Mesenchymal stem cell (in vitro differentiated cells and primary cell): ENCODE measurements around the gene NPAS3.

Experiments
- DNase-seq: peaks from one replicate; pipeline ENCODE4 v3.0.0-alpha.2; 2013
- H2AFZ ChIP-seq: one replicate; pipeline ENCODE4 v1.6.1; 2013; ENCODE audit warnings: low read depth, mild to moderate bottlenecking, control low read depth, inconsistent platforms, low read length, moderate library complexity
- H2AK5ac ChIP-seq: 2 replicates; pipeline ENCODE4 v1.6.1; 2013; ENCODE audit warnings: low read length, moderate library complexity, mild to moderate bottlenecking, inconsistent platforms; ENCODE audit not compliant: severe bottlenecking
- H2BK120ac ChIP-seq: one replicate; pipeline ENCODE4 v1.6.1; 2013; ENCODE audit warnings: low read depth, mild to moderate bottlenecking, inconsistent platforms, low read length, moderate library complexity
- H2BK12ac ChIP-seq, 2 experiments: one replicate each; pipeline ENCODE4 v1.6.1; 2013; ENCODE audit warnings: inconsistent platforms in 2 of 2, low read length in 2 of 2, mild to moderate bottlenecking in 2 of 2, moderate library complexity in 2 of 2, control low read depth in 1 of 2
- H2BK15ac ChIP-seq: one replicate; pipeline ENCODE4 v1.6.1; 2013; ENCODE audit warnings: mild to moderate bottlenecking, low read depth, inconsistent platforms; ENCODE audit not compliant: poor library complexity, severe bottlenecking
- H2BK5ac ChIP-seq: 2 replicates; pipeline ENCODE4 v1.6.1; 2013; ENCODE audit warnings: low read depth, mild to moderate bottlenecking, low read length, control low read depth, inconsistent platforms; ENCODE audit not compliant: poor library complexity, severe bottlenecking
- H3K14ac ChIP-seq, 2 experiments: one replicate each; pipeline ENCODE4 v1.6.1; 2013; ENCODE audit warnings: inconsistent platforms in 2 of 2, low read length in 2 of 2, control low read depth in 1 of 2, mild to moderate bottlenecking in 1 of 2, moderate library complexity in 1 of 2
- H3K18ac ChIP-seq, 2 experiments: one replicate each; pipeline ENCODE4 v1.6.1; 2013; ENCODE audit warnings: inconsistent platforms in 2 of 2, low read length in 2 of 2, control low read depth in 1 of 2, low read depth in 1 of 2, mild to moderate bottlenecking in 1 of 2
- H3K23ac ChIP-seq, 2 experiments: one replicate each; pipeline ENCODE4 v1.6.1; 2013; ENCODE audit warnings: inconsistent platforms in 2 of 2, low read length in 2 of 2, mild to moderate bottlenecking in 2 of 2, moderate library complexity in 2 of 2, control low read depth in 1 of 2
- H3K27ac ChIP-seq: 2 replicates; pipeline ENCODE4 v1.5.1; 2013; ENCODE audit warnings: mild to moderate bottlenecking, moderate library complexity, low read length, control low read depth, inconsistent platforms; ENCODE audit not compliant: poor library complexity, severe bottlenecking
- H3K27me3 ChIP-seq, 2 experiments: 2 replicates each; pipeline versions ENCODE4 v1.6.1 to v1.7.0; 2013; ENCODE audit warnings: low read length in 2 of 2, mild to moderate bottlenecking in 2 of 2, moderate library complexity in 2 of 2, control low read depth in 1 of 2, inconsistent platforms in 1 of 2; ENCODE audit not compliant: control insufficient read depth in 1 of 2, insufficient read depth in 1 of 2
- H3K36me3 ChIP-seq, 2 experiments: 2 replicates each; pipeline versions ENCODE4 v1.6.1 to v1.7.0; 2013; ENCODE audit warnings: low read length in 2 of 2, control low read depth in 1 of 2, inconsistent platforms in 1 of 2, low read depth in 1 of 2, mild to moderate bottlenecking in 1 of 2; ENCODE audit not compliant: insufficient read depth in 2 of 2, control insufficient read depth in 1 of 2
- H3K4ac ChIP-seq, 2 experiments: one replicate each; pipeline ENCODE4 v1.6.1; 2013; ENCODE audit warnings: inconsistent platforms in 2 of 2, low read length in 2 of 2, mild to moderate bottlenecking in 2 of 2, moderate library complexity in 2 of 2, control low read depth in 1 of 2, low read depth in 1 of 2
- H3K4me1 ChIP-seq: 2 replicates; pipeline ENCODE4 v1.6.1; 2013; ENCODE audit warnings: low read depth, low read length, control low read depth; ENCODE audit not compliant: control insufficient read depth, insufficient read depth
- H3K4me2 ChIP-seq: 2 replicates; pipeline ENCODE4 v1.6.1; 2013; ENCODE audit warnings: low read length, mild to moderate bottlenecking, inconsistent platforms; ENCODE audit not compliant: poor library complexity, severe bottlenecking
- H3K4me3 ChIP-seq, 2 experiments: 2 replicates each; pipeline versions ENCODE4 v1.5.1 to v1.7.0; 2013; ENCODE audit warnings: low read length in 2 of 2, mild to moderate bottlenecking in 2 of 2, control low read depth in 1 of 2, low read depth in 1 of 2; ENCODE audit not compliant: insufficient read depth in 1 of 2
- H3K79me1 ChIP-seq: replicated peaks from 2 replicates; pipeline ENCODE4 v1.6.1; 2013; ENCODE audit warnings: mild to moderate bottlenecking, control low read depth, low read length, inconsistent platforms; ENCODE audit not compliant: poor library complexity, severe bottlenecking
- H3K9ac ChIP-seq: 2 replicates; pipeline ENCODE4 v1.7.0; 2013; ENCODE audit warnings: mild to moderate bottlenecking, low read length, moderate library complexity
- H3K9me3 ChIP-seq: 2 replicates; pipeline ENCODE4 v1.7.0; 2013; ENCODE audit warnings: mild to moderate bottlenecking, low read length; ENCODE audit not compliant: control insufficient read depth
- H4K8ac ChIP-seq: one replicate; pipeline ENCODE4 v1.6.1; 2013; ENCODE audit warnings: inconsistent platforms, mild to moderate bottlenecking, low read length, moderate library complexity
- H4K91ac ChIP-seq: one replicate; pipeline ENCODE4 v1.6.1; 2013; ENCODE audit warnings: mild to moderate bottlenecking, low read length, inconsistent platforms
- WGBS: methylation state at CpG from one replicate; pipeline ENCODE4 v1.1.7; 2013; ENCODE audit warnings: mixed read lengths; 5-methylcytosine and 5-hydroxymethylcytosine counted together

The NPAS3 gene

DNA sequence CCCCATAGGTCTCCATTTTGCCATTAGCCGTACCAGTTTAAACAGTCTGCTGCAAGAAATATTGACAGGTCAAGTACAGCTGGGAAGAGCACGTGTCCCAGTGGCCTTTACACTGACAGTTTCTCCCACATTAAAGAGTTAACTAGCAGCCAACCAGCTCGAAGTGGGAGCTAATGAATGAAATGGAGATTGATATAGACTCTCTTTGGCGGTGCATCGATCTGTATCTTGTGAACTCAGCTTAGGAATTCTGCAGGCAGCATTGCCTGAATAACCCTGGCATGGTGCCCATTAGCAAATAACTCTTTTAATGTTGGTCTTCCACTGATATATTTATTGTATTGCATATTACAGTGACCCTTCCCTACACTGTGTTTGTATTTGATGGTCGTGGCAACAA, 692.8 kb downstream of the NPAS3 start:
- WGBS, result 91% methylated on average over 6 of the region's 6 CpGs
- no peak overlapping the region for H2AK5ac ChIP-seq
- no peaks in the 10 kb centered on the region for H3K79me1 ChIP-seq
- H3K4ac ChIP-seq, result no peak overlapping the region
- no peak overlapping the region for H4K8ac ChIP-seq
- no peak for DNase-seq
- no peaks in the 10 kb centered on the region for H3K27me3 ChIP-seq
- H3K18ac ChIP-seq, result peak overlapping the region in 1 of 2 experiments; percentile 23
- H2BK5ac ChIP-seq, result no peak overlapping the region
- no peak overlapping the region for H3K14ac ChIP-seq
- H2AFZ ChIP-seq, result no peak overlapping the region
- H3K23ac ChIP-seq, result no peak overlapping the region
- H2BK15ac ChIP-seq, result no peak overlapping the region
- H3K4me1 ChIP-seq, result peaks cover 2% of the 10 kb centered on the region
- H4K91ac ChIP-seq, result no peak overlapping the region
- H2BK120ac ChIP-seq, result no peak overlapping the region
- no peaks in the 10 kb centered on the region for H3K36me3 ChIP-seq
- H3K9ac ChIP-seq, result no peak overlapping the region
- no peak overlapping the region for H2BK12ac ChIP-seq
- H3K4me2 ChIP-seq, result no peak overlapping the region
- H3K27ac ChIP-seq, result no peak overlapping the region
- no peak overlapping the region for H3K4me3 ChIP-seq
- H3K9me3 ChIP-seq, result no peaks in the 10 kb centered on the region

- Histone ChIP-seq H2AK5ac (no peak overlapping the region), H2BK12ac (no peak overlapping the region), H3K79me1 (no peaks in the 10 kb centered on the region), H3K27me3 (no peaks in the 10 kb centered on the region), H2AFZ (no peak overlapping the region), H3K4me1 (peaks cover 5% of the 10 kb centered on the region), H3K4me3 (no peak overlapping the region), H2BK15ac (no peak overlapping the region), H3K36me3 (no peaks in the 10 kb centered on the region), H3K27ac (no peak overlapping the region), H3K14ac (no peak overlapping the region), H3K23ac (no peak overlapping the region), H2BK120ac (no peak overlapping the region), H3K4ac (no peak overlapping the region), H2BK5ac (no peak overlapping the region), H3K4me2 (no peak overlapping the region), H3K9me3 (no peaks in the 10 kb centered on the region), H4K8ac (no peak overlapping the region), H4K91ac (no peak overlapping the region), H3K18ac (no peak overlapping the region), H3K9ac (no peak overlapping the region)
- 96% methylated on average over 3 of the region's 3 CpGs for WGBS
- peak; percentile 18 for DNase-seq
Observed at GRCh38 chr14:33634631-33635030, 696.0 kb downstream of the NPAS3 start.

DNA sequence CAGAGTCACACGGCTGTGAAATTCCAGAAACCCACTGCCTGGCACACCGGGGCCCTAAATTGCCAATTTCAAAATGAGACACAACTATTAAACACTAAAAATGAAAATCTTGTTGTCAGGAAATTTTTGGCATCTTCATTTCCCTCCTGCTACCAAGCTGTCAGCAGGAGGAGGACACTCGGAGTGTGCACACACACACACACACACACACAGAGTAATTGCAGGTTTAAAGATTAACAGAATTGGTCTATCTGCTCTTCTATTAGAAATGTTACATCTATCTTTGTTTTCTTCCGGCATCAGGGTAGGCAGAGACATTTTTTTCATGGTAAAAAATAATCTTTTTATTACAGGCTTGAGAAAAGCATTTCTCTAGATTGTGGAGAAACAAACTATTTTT, 698.0 kb downstream of the NPAS3 start:
- DNase-seq, result no peak

GRCh38 chr14:33642080-33642479, 703.4 kb downstream of the NPAS3 start:
- WGBS, result 54% methylated on average over 5 of the region's 6 CpGs
- H2BK15ac ChIP-seq, result no peak overlapping the region
- H3K4me3 ChIP-seq, result peak overlapping the region in 1 of 2 experiments; percentile 43
- no peak for DNase-seq
- H4K8ac ChIP-seq, result no peak overlapping the region
- no peak overlapping the region for H2AFZ ChIP-seq
- no peaks in the 10 kb centered on the region for H3K9me3 ChIP-seq
- H3K23ac ChIP-seq, result no peak overlapping the region
- no peaks in the 10 kb centered on the region for H3K79me1 ChIP-seq
- H3K4ac ChIP-seq, result no peak overlapping the region
- no peak overlapping the region for H3K14ac ChIP-seq
- H2BK12ac ChIP-seq, result no peak overlapping the region
- H2BK5ac ChIP-seq, result no peak overlapping the region
- no peak overlapping the region for H3K18ac ChIP-seq
- H3K36me3 ChIP-seq, result no peaks in the 10 kb centered on the region
- H3K27me3 ChIP-seq, result no peaks in the 10 kb centered on the region
- no peak overlapping the region for H4K91ac ChIP-seq
- H3K9ac ChIP-seq, result peak overlapping the region; percentile 78
- no peak overlapping the region for H2AK5ac ChIP-seq
- H3K4me1 ChIP-seq, result no peaks in the 10 kb centered on the region
- no peak overlapping the region for H3K27ac ChIP-seq
- no peak overlapping the region for H2BK120ac ChIP-seq
- H3K4me2 ChIP-seq, result no peak overlapping the region

More for the DNA sequence above, 698.0 kb downstream of the NPAS3 start:
- Histone ChIP-seq H3K4ac (no peak overlapping the region), H2BK5ac (no peak overlapping the region), H3K79me1 (no peaks in the 10 kb centered on the region), H2AFZ (no peak overlapping the region), H3K36me3 (no peaks in the 10 kb centered on the region), H2BK15ac (no peak overlapping the region), H3K14ac (no peak overlapping the region), H3K23ac (no peak overlapping the region), H2AK5ac (no peak overlapping the region), H2BK12ac (no peak overlapping the region), H4K91ac (no peak overlapping the region), H2BK120ac (no peak overlapping the region), H3K9me3 (no peaks in the 10 kb centered on the region), H4K8ac (no peak overlapping the region), H3K4me3 (no peak overlapping the region), H3K4me2 (peak overlapping the region; percentile 1), H3K18ac (no peak overlapping the region), H3K4me1 (peaks cover 5% of the 10 kb centered on the region), H3K9ac (no peak overlapping the region), H3K27me3 (no peaks in the 10 kb centered on the region), H3K27ac (no peak overlapping the region)
- 85% methylated on average over 2 of the region's 4 CpGs for WGBS
